Gastrocnemius medialis (tissue), 4 donors: ENCODE data around the gene SDF2. TPM values are rescaled to one million over a fixed set of nuclear protein-coding genes. Genes with fewer than 3 reads are reported as not detected.

Experiments used
- ATAC-seq, 2 donors: fragments of 150-250 bp; one replicate each; pipeline ENCODE4 v1.9.1; 2016
- DNase-seq, 2 donors: peaks; one replicate each; pipeline ENCODE4 v3.0.0-alpha.2; 2019
- H3K27ac ChIP-seq, 4 donors: fragments of 200-600 bp; sonication (generic); 1 replicate in 1 of 4; 2 replicates in 3 of 4; pipeline ENCODE4 v1.5.1; 2016 to 2018; ENCODE audit warnings: mild to moderate bottlenecking in 2 of 4, moderate library complexity in 1 of 4
- H3K27me3 ChIP-seq, 3 donors: fragments of 200-600 bp; sonication (generic) in 2 of 3; 1 replicate in 1 of 3; 2 replicates in 2 of 3; pipeline versions ENCODE4 v1.5.1 to v1.6.0; 2016 to 2019; ENCODE audit warnings: mild to moderate bottlenecking in 1 of 3, moderate library complexity in 1 of 3
- H3K36me3 ChIP-seq, 2 donors: fragments of 200-600 bp; sonication (generic) in 1 of 2; one replicate each; pipeline ENCODE4 v1.5.1; 2017 to 2018
- H3K4me1 ChIP-seq, 2 donors: fragments of 200-600 bp; sonication (generic) in 1 of 2; one replicate each; pipeline ENCODE4 v1.5.1; 2016 to 2017; ENCODE audit warnings: mild to moderate bottlenecking in 2 of 2
- H3K4me3 ChIP-seq, 4 donors: fragments of 200-600 bp; sonication (generic) in 3 of 4; 1 replicate in 1 of 4; 2 replicates in 3 of 4; pipeline ENCODE4 v1.5.1; 2016 to 2019; ENCODE audit warnings: mild to moderate bottlenecking in 2 of 4
- H3K9me3 ChIP-seq, 3 donors: fragments of 200-600 bp; sonication (generic) in 2 of 3; 1 replicate in 1 of 3; 2 replicates in 2 of 3; pipeline ENCODE4 v1.5.1; 2016 to 2019
- CTCF ChIP-seq, 5 experiments: fragments of 450-650 bp in 3 of 5; fragments of 200-600 bp in 2 of 5; sonication (generic) in 2 of 5; IDR thresholded peaks in 4 of 5; conservative IDR thresholded peaks in 1 of 5; 1 replicate in 4 of 5; 2 replicates in 1 of 5; pipeline ENCODE4 v1.5.1; 2016 to 2019; ENCODE audit warnings: antibody characterized with exemption in 5 of 5, mild to moderate bottlenecking in 3 of 5, moderate library complexity in 3 of 5
- POLR2A ChIP-seq, 2 donors: fragments of 450-650 bp; IDR thresholded peaks; one replicate each; pipeline ENCODE4 v1.6.1; 2017; ENCODE audit warnings: antibody characterized with exemption in 2 of 2, mild to moderate bottlenecking in 2 of 2, moderate library complexity in 2 of 2
- in situ Hi-C, 4 donors: fragments of 200-750 bp; cut with MboI; loops; one replicate each; pipeline versions ENCODE4 v1.15.0 to v1.8.0; 2017; ENCODE audit warnings: low sequenced_read_pairs in 4 of 4
- intact Hi-C: fragments of 100-400 bp; cut with DNase I; formaldehyde crosslinking; loops from one replicate; pipeline ENCODE4 v1.15.1; 2023; ENCODE audit warnings: low total_unique reads
- total RNA-seq, 4 donors: library from RNA; depleted of rRNA; stranded (reverse); fragments of >200 nt; gene quantifications; one replicate each; pipeline versions ENCODE4 v1.1.0 to v1.2.3, GENCODE V29; 2016

SDF2 gene
- total RNA-seq, 4 donors from 2014 or later, result 23.6 to 36.4 (median 28.4) TPM

GRCh38 chr17:28655160-28655559 is 6.5 kb downstream of the SDF2 start:
- TF ChIP-seq POLR2A (IDR thresholded peaks at IDR 0.05) (no peak), CTCF (IDR thresholded peaks at IDR 0.05 in 4 of 5, conservative IDR thresholded peaks at IDR 0.05 in 1 of 5) (no peak)
- Histone ChIP-seq H3K4me3 (no peak overlapping the region), H3K27me3 (no peaks in the 10 kb centered on the region), H3K27ac (no peak overlapping the region), H3K36me3 (peaks cover 0 to 57% of the 10 kb centered on the region in 2 donors), H3K9me3 (no peaks in the 10 kb centered on the region), H3K4me1 (peaks cover 0 to 4% of the 10 kb centered on the region in 2 donors)
- intact Hi-C loops, result no loop called here
- ATAC-seq (no peak), DNase-seq (no peak)
- in situ Hi-C loops, result loop anchor here in 1 of 4 donors (25.0 kb wide), 1 partner anchor 93 kb away; the partner anchor contains the start of genes PIGS and UNC119

GRCh38 chr17:28648698-28649097 is 13.0 kb downstream of the SDF2 start:
- Histone ChIP-seq H3K4me3 (no peak overlapping the region), H3K36me3 (peaks cover 0 to 37% of the 10 kb centered on the region in 2 donors), H3K9me3 (no peaks in the 10 kb centered on the region), H3K27ac (no peak overlapping the region), H3K27me3 (no peaks in the 10 kb centered on the region), H3K4me1 (peaks cover 19 to 21% of the 10 kb centered on the region in 2 donors)
- no peak for DNase-seq
- ATAC-seq, result no peak
- no peak for TF ChIP-seq CTCF (IDR thresholded peaks at IDR 0.05 in 4 of 5, conservative IDR thresholded peaks at IDR 0.05 in 1 of 5)
- no peak for TF ChIP-seq POLR2A (IDR thresholded peaks at IDR 0.05)
- intact Hi-C loops, result no loop called here
- in situ Hi-C loops, result no loop called here

GRCh38 chr17:28646039-28646754 is 15.5 kb downstream of the SDF2 start:
- peaks cover 29 to 33% of the 10 kb centered on the region in 2 donors for H3K4me1 ChIP-seq
- no peak for TF ChIP-seq POLR2A (IDR thresholded peaks at IDR 0.05)
- TF ChIP-seq CTCF (IDR thresholded peaks at IDR 0.05 in 4 of 5, conservative IDR thresholded peaks at IDR 0.05 in 1 of 5), result no peak
- ATAC-seq, result no peak
- H3K36me3 ChIP-seq, result peaks cover 0 to 39% of the 10 kb centered on the region in 2 donors
- intact Hi-C loops (no loop called here), in situ Hi-C loops (no loop called here)
- H3K27me3 ChIP-seq, result no peaks in the 10 kb centered on the region
- no peak for DNase-seq
- peak overlapping the region; percentile 90 to 98 (median 96) for H3K27ac ChIP-seq
- H3K9me3 ChIP-seq, result no peaks in the 10 kb centered on the region
- peak overlapping the region; percentile 90 to 92 (median 92) for H3K4me3 ChIP-seq

- H3K27ac ChIP-seq, result peak overlapping the region; percentile 90 to 98 (median 96)
- intact Hi-C loops, result loop anchor here (1.0 to 2.0 kb wide), 5 partner anchors 16 to 649 kb away; partner anchors contain the start of genes NUFIP2, PHF12, PIGS and RPL23A
- ATAC-seq (no peak), DNase-seq (no peak)
- in situ Hi-C loops, result no loop called here
- peaks cover 0 to 41% of the 10 kb centered on the region in 2 donors for H3K36me3 ChIP-seq
- no peaks in the 10 kb centered on the region for H3K27me3 ChIP-seq
- no peaks in the 10 kb centered on the region for H3K9me3 ChIP-seq
- peaks cover 29 to 33% of the 10 kb centered on the region in 2 donors for H3K4me1 ChIP-seq
- TF ChIP-seq CTCF (IDR thresholded peaks at IDR 0.05 in 4 of 5, conservative IDR thresholded peaks at IDR 0.05 in 1 of 5) (peak in 1 of 5 experiments; percentile 13), POLR2A (IDR thresholded peaks at IDR 0.05) (no peak)
- H3K4me3 ChIP-seq, result peak overlapping the region; percentile 90 to 92 (median 92)
Observed at GRCh38 chr17:28645576-28645939, 16.1 kb downstream of the SDF2 start.
